ENCODE measurements around the gene BSG.

Gene BSG

DNA sequence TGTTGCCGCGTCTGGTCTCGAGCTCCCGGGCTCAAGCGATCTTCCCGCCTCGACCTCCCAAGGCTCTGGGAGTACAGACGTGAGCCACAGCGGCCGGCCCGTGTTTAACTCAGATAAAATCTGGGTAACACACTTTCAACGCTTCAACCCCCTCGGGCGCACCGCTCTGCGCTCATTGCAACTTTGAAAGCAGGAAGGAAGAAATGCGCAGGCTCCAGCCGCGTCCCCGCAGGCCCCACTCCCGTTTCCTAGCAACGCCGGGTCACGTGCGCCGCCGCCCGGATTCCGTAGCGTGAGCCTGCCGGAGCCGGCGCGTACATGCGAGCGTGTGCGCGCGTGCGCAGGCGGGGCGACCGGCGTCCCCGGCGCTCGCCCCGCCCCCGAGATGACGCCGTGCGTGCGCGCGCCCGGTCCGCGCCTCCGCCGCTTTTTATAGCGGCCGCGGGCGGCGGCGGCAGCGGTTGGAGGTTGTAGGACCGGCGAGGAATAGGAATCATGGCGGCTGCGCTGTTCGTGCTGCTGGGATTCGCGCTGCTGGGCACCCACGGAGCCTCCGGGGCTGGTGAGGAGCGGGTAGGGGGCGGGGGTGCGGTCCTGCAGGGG lies at the start of gene BSG:
TSS of gene BSG (plus strand) at position 457 of the 603 bp plus-strand sequence. CDS start at position 496, 39 bp downstream.
- DNase-seq (ENCODE audit: low read depth): peak; percentile 81

- DNase-seq (ENCODE audit: low read depth): no peak
Observed at GRCh38 chr19:522726-523125, 49.7 kb upstream of the BSG start.

- no peak for DNase-seq (ENCODE audit: low read depth)
Observed at GRCh38 chr19:524062-524674, 48.2 kb upstream of the BSG start.

GRCh38 chr19:525029-525428 lies 47.4 kb upstream of the BSG start:
- DNase-seq (ENCODE audit: low read depth): no peak

GRCh38 chr19:525857-526419 lies 46.5 kb upstream of the BSG start:
- no peak for DNase-seq (ENCODE audit: low read depth)

GRCh38 chr19:530134-531008 lies 42.0 kb upstream of the BSG start:
- no peak for DNase-seq (ENCODE audit: low read depth)

DNA sequence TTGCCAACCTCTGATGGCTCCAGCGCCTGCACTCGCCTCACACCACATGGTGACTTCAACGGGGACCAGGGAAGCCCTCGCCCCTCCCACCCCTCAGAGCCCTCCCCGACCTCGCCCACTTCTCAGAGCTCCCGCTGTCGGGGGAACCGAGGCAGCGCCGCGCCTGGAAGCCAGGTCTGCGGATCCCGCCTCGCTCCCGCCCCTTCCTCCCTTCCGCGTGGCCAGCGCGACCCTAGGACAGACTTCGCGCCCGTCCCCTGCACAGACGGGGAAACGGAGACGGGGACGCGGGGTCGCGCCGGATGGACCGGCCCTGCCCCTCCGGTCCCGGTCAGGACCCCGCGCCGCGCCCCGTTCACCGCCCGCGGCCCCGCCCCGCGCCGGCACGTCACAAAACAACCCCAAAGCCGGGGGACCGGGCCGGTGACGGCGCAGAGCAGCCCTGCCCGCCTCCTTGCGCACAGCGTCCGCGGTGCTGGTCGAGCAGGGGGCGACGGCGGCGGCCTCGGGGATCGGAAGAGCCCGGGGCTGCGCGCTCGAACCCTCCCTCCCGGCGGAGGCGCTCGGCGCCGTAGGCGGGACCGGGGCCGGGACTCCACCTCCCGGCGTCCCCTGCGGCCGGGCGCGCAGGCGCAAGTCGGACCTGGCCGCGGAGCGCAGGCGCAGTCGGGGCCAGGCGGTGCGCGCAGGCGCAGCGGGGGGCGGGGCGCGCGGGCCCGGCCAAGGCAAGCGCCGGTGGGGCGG lies 41.2 kb upstream of the BSG start:
- no peak for DNase-seq (ENCODE audit: low read depth)

DNA sequence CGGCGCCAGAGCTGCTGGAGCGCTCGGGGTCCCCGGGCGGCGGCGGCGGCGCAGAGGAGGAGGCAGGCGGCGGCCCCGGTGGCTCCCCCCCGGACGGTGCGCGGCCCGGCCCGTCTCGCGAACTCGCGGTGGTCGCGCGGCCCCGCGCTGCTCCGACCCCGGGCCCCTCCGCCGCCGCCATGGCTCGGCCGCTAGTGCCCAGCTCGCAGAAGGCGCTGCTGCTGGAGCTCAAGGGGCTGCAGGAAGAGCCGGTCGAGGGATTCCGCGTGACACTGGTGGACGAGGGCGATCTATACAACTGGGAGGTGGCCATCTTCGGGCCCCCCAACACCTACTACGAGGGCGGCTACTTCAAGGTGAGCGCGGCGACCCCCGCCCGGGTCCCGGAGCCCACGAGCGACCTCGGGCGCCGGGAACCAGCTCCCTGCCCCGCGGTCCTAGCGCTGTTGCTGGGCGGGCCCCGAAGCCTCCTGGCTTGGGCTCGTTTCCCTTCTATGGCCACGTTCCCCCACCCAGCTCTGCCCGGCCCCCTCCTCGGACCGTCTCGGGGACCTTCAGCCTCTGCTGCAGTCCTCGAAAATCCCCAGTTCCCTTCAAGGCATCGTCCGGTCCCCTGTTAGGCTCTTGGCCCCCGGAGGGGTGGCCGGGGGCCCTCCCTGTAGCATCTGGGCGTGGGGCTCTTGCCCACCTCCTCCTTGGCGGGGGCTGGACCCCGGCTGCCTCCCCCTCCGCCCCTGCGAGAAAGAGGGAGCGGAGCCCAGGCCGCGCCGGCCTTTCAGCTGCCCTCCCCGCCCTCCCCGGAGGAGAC lies 40.4 kb upstream of the BSG start, which contains the start of gene CDC34:
TSS of gene CDC34 (plus strand) at position 8 of the 808 bp plus-strand sequence. CDS start at position 180, 172 bp downstream.
- no peak for DNase-seq (ENCODE audit: low read depth)

- no peak for DNase-seq (ENCODE audit: low read depth)
Observed at GRCh38 chr19:532561-533363, 39.6 kb upstream of the BSG start.

DNA sequence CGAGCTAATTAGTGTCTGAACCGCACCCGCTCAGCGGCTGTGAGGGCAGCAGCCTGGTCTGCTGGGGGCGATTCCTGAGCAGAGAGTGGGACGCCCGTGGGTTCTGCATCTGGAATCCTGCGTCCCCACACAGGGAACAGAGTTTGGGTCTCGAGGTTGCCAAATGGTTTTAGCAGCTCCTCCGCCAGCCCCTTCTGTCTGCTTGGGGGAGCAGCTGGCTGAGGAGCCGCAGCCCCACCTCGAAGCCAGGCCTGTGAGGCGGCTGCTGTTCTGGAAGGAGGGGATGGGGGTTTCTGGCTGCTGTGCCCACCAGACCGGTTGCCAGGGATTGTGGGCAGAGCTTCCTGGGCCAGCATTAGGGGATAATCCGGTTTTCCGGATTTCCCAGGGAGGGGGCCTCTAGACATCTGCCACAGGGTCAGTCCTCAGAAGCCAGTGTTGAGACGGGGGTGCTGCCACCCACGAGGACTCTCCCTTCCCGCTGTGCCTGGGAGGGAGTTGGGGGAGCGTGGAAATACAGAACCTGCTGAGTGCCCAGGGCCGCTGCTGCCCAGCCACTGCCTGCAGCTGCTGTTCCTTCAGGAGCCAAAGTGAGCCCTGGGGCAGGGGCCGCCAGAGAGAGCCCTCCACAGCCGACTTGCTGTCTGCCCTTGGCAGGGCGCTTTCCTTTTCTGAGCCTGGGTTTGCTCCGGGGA lies 38.9 kb upstream of the BSG start:
- DNase-seq (ENCODE audit: low read depth): no peak

GRCh38 chr19:534088-534487 lies 38.3 kb upstream of the BSG start:
- DNase-seq (ENCODE audit: low read depth): no peak

- DNase-seq (ENCODE audit: low read depth): no peak
Observed at GRCh38 chr19:535017-535835, 37.2 kb upstream of the BSG start.

GRCh38 chr19:536031-536880 lies 36.1 kb upstream of the BSG start:
- no peak for DNase-seq (ENCODE audit: low read depth)

DNA sequence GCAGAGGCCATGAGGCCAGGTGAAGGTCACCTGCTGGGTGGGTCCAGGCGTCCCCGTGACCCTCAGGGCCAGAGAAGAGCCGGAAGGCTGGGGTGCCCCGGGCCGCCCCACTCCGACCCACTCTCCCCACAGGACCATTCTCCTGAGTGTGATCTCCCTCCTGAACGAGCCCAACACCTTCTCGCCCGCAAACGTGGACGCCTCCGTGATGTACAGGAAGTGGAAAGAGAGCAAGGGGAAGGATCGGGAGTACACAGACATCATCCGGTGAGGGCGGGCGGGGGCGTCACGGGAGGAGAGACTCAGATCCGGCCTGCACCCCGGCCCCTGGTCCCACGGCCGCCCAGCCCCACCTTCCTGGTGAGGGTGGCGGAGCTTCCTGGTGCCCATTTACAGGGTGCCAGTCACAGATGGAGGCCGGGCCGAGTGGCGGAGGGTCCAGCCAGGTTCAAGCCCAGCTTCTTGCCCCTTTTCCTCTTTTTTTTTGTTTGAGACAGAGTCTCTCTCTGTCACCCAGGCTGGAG lies 35.5 kb upstream of the BSG start:
- DNase-seq (ENCODE audit: low read depth): no peak

GRCh38 chr19:538641-539428 lies 33.6 kb upstream of the BSG start:
- no peak for DNase-seq (ENCODE audit: low read depth)

DNA sequence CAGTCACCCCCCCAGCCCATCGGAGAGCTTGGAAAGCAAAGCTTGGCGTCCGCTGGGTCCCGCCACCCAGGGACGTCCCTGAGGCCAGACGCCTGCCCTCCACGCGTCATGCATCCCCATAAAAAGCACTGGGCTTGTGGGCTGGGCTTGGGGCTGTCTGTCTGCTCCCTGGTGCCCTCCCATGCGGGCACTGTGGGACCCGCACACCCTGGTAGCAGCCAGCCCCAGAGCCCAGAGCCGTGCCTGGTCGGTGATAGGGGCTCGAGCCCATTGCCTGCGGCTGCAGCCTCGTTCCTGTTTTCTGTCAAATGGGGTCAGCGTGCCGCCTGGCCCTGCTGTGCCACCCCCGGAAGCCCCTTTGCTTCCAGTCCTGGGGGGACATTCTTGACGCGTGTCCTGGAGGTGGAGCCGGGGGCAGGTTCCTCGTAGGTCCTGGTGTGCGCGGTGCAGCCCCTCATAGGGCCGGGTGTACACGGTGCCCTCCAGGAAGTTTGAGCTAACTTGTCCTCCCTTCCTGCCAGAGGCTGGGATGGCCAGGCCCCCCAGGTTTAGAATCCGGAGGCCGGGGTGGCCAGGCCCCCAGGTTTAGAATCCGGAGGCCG lies 32.9 kb upstream of the BSG start:
- DNase-seq (ENCODE audit: low read depth): no peak
